ENCODE measurements around the gene RSPO3. TPM values are rescaled to one million over a fixed set of nuclear protein-coding genes. Genes with fewer than 3 reads are reported as not detected.

Gene RSPO3
- total and polyA plus RNA-seq, 4 donors: 1.4 to 3.5 (median 1.6) TPM

DNA sequence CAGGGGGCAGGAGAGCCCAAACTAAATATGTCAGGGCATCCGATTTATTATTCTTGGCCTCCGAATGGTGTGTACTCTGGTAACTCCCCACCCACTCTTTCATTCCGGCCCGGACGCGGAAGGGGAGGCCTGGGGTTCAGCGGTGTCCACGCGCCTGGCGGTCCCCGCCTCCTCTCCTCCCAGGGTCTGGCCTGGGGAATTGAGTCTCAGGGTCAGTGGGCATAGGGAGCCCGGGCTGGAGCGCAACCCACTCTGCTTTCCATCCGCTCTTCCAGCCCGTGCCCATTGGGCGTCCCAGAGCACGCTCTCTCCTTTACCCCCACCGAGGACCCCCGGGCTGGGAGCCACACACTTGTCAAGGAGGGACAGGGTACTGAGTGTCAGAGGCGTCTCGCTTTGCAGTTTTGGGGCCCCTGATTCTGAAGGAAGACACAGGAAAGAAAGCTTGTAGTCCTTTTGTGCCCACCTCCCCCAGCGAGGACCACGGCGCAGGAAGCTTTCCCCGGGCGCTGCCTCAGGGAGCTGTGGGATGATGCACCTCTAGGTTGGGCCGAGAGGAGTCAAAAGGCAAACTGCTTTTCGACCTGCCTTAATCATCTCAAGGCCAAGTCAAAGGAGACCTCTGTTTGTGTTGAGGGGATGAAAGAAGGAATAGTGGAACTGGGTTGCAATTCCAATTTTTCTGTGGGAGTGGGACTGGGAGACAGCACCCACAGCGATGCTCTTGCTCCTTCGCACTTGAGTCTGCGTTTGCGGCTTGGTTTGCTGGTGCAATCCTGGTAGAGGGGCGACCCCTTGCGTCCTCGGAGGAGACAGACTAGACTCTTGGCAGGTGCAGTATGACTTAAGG lies 2.5 kb downstream of the RSPO3 start:
- Histone ChIP-seq H3K9me3 (ENCODE audit: control insufficient read depth in 4 of 4, low read length in 3 of 4) (no peaks in the 10 kb centered on the region), H3K36me3 (ENCODE audit: control insufficient read depth in 4 of 4, insufficient read depth in 3 of 4, low read depth in 1 of 4, low read length in 3 of 4) (no peaks in the 10 kb centered on the region), H3K27me3 (ENCODE audit: control insufficient read depth in 4 of 4, insufficient read depth in 4 of 4, low read length in 3 of 4) (peaks cover 2 to 17% (median 5%) of the 10 kb centered on the region in 4 donors), H3K27ac (ENCODE audit: low read depth in 1 of 2, low read length in 2 of 2) (no peak overlapping the region), H3K9ac (ENCODE audit: low read depth in 1 of 2, low read length in 2 of 2) (no peak overlapping the region), H3K4me1 (ENCODE audit: control insufficient read depth in 4 of 4, insufficient read depth in 4 of 4, low read length in 3 of 4) (peaks cover 10 to 29% (median 20%) of the 10 kb centered on the region in 4 donors), H3K4me3 (ENCODE audit: low read depth in 1 of 3, low read length in 3 of 3) (peak overlapping the region in 1 of 3 donors; percentile 70)
- peak; percentile 58 for DNase-seq (ENCODE audit: low spot score)
- TF ChIP-seq RAD21 (IDR thresholded peaks at IDR 0.05): peak; percentile 77 to 80
- TF ChIP-seq JUND (IDR thresholded peaks at IDR 0.05): no peak
- no peak for TF ChIP-seq GABPA (IDR thresholded peaks at IDR 0.05 in 1 of 2, conservative IDR thresholded peaks at IDR 0.05 in 1 of 2)
- TF ChIP-seq TAF1 (conservative IDR thresholded peaks at IDR 0.05): no peak
- no peak for TF ChIP-seq HNF4G (IDR thresholded peaks at IDR 0.05)
- TF ChIP-seq, protein P1, sequence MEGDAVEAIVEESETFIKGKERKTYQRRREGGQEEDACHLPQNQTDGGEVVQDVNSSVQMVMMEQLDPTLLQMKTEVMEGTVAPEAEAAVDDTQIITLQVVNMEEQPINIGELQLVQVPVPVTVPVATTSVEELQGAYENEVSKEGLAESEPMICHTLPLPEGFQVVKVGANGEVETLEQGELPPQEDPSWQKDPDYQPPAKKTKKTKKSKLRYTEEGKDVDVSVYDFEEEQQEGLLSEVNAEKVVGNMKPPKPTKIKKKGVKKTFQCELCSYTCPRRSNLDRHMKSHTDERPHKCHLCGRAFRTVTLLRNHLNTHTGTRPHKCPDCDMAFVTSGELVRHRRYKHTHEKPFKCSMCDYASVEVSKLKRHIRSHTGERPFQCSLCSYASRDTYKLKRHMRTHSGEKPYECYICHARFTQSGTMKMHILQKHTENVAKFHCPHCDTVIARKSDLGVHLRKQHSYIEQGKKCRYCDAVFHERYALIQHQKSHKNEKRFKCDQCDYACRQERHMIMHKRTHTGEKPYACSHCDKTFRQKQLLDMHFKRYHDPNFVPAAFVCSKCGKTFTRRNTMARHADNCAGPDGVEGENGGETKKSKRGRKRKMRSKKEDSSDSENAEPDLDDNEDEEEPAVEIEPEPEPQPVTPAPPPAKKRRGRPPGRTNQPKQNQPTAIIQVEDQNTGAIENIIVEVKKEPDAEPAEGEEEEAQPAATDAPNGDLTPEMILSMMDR (IDR thresholded peaks at IDR 0.05; ENCODE audit: low read depth, low read length, missing input control): peak; percentile 41
- no peak for TF ChIP-seq YY1 (IDR thresholded peaks at IDR 0.05)
- WGBS: 6% methylated on average over 35 of the region's 35 CpGs

DNA sequence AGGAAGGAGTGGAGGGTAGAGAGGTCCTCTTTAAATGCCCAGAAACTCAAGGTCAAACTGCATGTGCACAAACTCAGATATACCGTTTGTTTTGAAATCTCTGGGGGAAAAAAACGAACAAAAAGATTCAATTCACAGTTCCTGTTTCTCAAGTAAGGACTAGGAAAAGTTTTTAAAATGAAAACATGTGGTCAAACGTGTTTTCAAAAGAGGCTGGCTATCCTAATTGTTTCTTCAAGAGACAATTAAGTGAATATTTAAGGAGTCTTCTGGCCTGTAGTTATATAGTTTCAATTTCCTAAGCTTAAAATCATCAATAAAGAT lies 3.1 kb downstream of the RSPO3 start:
- Histone ChIP-seq H3K4me3 (ENCODE audit: low read depth in 1 of 3, low read length in 3 of 3) (no peak overlapping the region), H3K9me3 (ENCODE audit: control insufficient read depth in 4 of 4, low read length in 3 of 4) (no peaks in the 10 kb centered on the region), H3K27ac (ENCODE audit: low read depth in 1 of 2, low read length in 2 of 2) (no peak overlapping the region), H3K27me3 (ENCODE audit: control insufficient read depth in 4 of 4, insufficient read depth in 4 of 4, low read length in 3 of 4) (peaks cover 2 to 14% (median 5%) of the 10 kb centered on the region in 4 donors), H3K4me1 (ENCODE audit: control insufficient read depth in 4 of 4, insufficient read depth in 4 of 4, low read length in 3 of 4) (peaks cover 10 to 29% (median 20%) of the 10 kb centered on the region in 4 donors), H3K36me3 (ENCODE audit: control insufficient read depth in 4 of 4, insufficient read depth in 3 of 4, low read depth in 1 of 4, low read length in 3 of 4) (no peaks in the 10 kb centered on the region), H3K9ac (ENCODE audit: low read depth in 1 of 2, low read length in 2 of 2) (no peak overlapping the region)
- no peak for DNase-seq (ENCODE audit: low spot score)
- WGBS: 18% methylated on average over 3 of the region's 3 CpGs
- no peak for TF ChIP-seq EGR1 (IDR thresholded peaks at IDR 0.05; ENCODE audit: low read depth in 2 of 2)
- no peak for TF ChIP-seq FOXA1 (IDR thresholded peaks at IDR 0.05)
- no peak for TF ChIP-seq RAD21 (IDR thresholded peaks at IDR 0.05)
- TF ChIP-seq RXRA (IDR thresholded peaks at IDR 0.05): no peak
- TF ChIP-seq JUND (IDR thresholded peaks at IDR 0.05): no peak
- TF ChIP-seq, protein P1 (IDR thresholded peaks at IDR 0.05; ENCODE audit: low read depth, low read length, missing input control): no peak
- no peak for TF ChIP-seq HNF4G (IDR thresholded peaks at IDR 0.05)
- TF ChIP-seq HNF4A (conservative IDR thresholded peaks at IDR 0.05): no peak
- TF ChIP-seq, protein P2, sequence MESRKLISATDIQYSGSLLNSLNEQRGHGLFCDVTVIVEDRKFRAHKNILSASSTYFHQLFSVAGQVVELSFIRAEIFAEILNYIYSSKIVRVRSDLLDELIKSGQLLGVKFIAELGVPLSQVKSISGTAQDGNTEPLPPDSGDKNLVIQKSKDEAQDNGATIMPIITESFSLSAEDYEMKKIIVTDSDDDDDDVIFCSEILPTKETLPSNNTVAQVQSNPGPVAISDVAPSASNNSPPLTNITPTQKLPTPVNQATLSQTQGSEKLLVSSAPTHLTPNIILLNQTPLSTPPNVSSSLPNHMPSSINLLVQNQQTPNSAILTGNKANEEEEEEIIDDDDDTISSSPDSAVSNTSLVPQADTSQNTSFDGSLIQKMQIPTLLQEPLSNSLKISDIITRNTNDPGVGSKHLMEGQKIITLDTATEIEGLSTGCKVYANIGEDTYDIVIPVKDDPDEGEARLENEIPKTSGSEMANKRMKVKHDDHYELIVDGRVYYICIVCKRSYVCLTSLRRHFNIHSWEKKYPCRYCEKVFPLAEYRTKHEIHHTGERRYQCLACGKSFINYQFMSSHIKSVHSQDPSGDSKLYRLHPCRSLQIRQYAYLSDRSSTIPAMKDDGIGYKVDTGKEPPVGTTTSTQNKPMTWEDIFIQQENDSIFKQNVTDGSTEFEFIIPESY (IDR thresholded peaks at IDR 0.05): no peak
- TF ChIP-seq TAF1 (conservative IDR thresholded peaks at IDR 0.05): no peak
- TF ChIP-seq, protein P3, sequence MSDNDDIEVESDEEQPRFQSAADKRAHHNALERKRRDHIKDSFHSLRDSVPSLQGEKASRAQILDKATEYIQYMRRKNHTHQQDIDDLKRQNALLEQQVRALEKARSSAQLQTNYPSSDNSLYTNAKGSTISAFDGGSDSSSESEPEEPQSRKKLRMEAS (IDR thresholded peaks at IDR 0.05): no peak
- TF ChIP-seq, protein P4, sequence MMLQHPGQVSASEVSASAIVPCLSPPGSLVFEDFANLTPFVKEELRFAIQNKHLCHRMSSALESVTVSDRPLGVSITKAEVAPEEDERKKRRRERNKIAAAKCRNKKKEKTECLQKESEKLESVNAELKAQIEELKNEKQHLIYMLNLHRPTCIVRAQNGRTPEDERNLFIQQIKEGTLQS (IDR thresholded peaks at IDR 0.05): no peak
- TF ChIP-seq FOXA2 (IDR thresholded peaks at IDR 0.05): no peak
- no peak for TF ChIP-seq YY1 (IDR thresholded peaks at IDR 0.05)
